GM23338 (cell line): ENCODE data around the gene DGKB. TPM values are rescaled to one million over a fixed set of nuclear protein-coding genes. Genes with fewer than 3 reads are reported as not detected.

ENCODE experiments used
- ATAC-seq: fragments of 200-7000 bp; cut with Tn5 transposase; 3 replicates; pipeline ENCODE4 v1.9.1; 2020
- DNase-seq: peaks from one replicate; pipeline ENCODE4 v3.0.0-alpha.2; 2015; ENCODE audit warnings: low spot score
- H2AFZ ChIP-seq: fragments of 200-600 bp; sonication (generic); 2 replicates; pipeline ENCODE4 v1.8.0; 2016; ENCODE audit warnings: antibody characterized with exemption, mild to moderate bottlenecking, moderate library complexity
- H3F3A ChIP-seq: fragments of 200-600 bp; sonication (generic); replicated peaks from 2 replicates; pipeline ENCODE4 v1.8.0; 2017; ENCODE audit warnings: antibody characterized with exemption, mixed run types, low read depth
- H3K27ac ChIP-seq: fragments of 200-600 bp; sonication (generic); 2 replicates; pipeline ENCODE4 v1.6.1; 2016; ENCODE audit warnings: low read depth
- H3K27me3 ChIP-seq: fragments of 200-600 bp; sonication (generic); 2 replicates; pipeline ENCODE4 v1.8.0; 2016; ENCODE audit warnings: mild to moderate bottlenecking, mixed run types, moderate library complexity; ENCODE audit not compliant: insufficient read depth
- H3K36me3 ChIP-seq: fragments of 200-600 bp; sonication (generic); 2 replicates; pipeline ENCODE4 v1.8.0; 2016; ENCODE audit warnings: mild to moderate bottlenecking; ENCODE audit not compliant: insufficient read depth
- H3K4me1 ChIP-seq: fragments of 200-600 bp; sonication (generic); 2 replicates; pipeline ENCODE4 v1.8.0; 2016; ENCODE audit warnings: mild to moderate bottlenecking, moderate library complexity; ENCODE audit not compliant: insufficient read depth
- H3K4me2 ChIP-seq: fragments of 200-600 bp; sonication (generic); 2 replicates; pipeline ENCODE4 v1.7.1; 2017; ENCODE audit warnings: mixed run types
- H3K4me3 ChIP-seq: fragments of 200-600 bp; sonication (generic); 2 replicates; pipeline ENCODE4 v1.6.1; 2016; ENCODE audit warnings: mixed run types
- H3K79me2 ChIP-seq: fragments of 200-600 bp; sonication (generic); replicated peaks from 2 replicates; pipeline ENCODE4 v1.8.0; 2017; ENCODE audit warnings: mild to moderate bottlenecking; ENCODE audit not compliant: insufficient read depth
- H3K9me2 ChIP-seq: fragments of 200-600 bp; sonication (generic); 2 replicates; pipeline ENCODE4 v1.8.0; 2017; ENCODE audit not compliant: insufficient read depth
- H4K20me1 ChIP-seq: fragments of 200-600 bp; sonication (generic); replicated peaks from 2 replicates; pipeline ENCODE4 v1.8.0; 2017; ENCODE audit warnings: mild to moderate bottlenecking; ENCODE audit not compliant: insufficient read depth
- H3K27ac Mint-ChIP-seq: 2 replicates; pipeline ENCODE4 v1.8.0; 2020; ENCODE audit warnings: inconsistent platforms, mild to moderate bottlenecking, moderate library complexity, mixed read lengths
- H3K27me3 Mint-ChIP-seq: 3 replicates; pipeline ENCODE4 v1.8.0; 2022; ENCODE audit warnings: low read depth, mild to moderate bottlenecking, moderate library complexity, mixed read lengths, inconsistent platforms; ENCODE audit not compliant: insufficient read depth, poor library complexity
- H3K36me3 Mint-ChIP-seq: 3 replicates; pipeline ENCODE4 v1.8.0; 2021; ENCODE audit warnings: low read depth, mild to moderate bottlenecking, inconsistent platforms, moderate library complexity, mixed read lengths
- H3K4me1 Mint-ChIP-seq: 3 replicates; pipeline ENCODE4 v1.8.0; 2020; ENCODE audit warnings: mild to moderate bottlenecking, inconsistent platforms, mixed read lengths
- H3K4me3 Mint-ChIP-seq: 3 replicates; pipeline ENCODE4 v1.8.0; 2021; ENCODE audit warnings: moderate library complexity, mild to moderate bottlenecking, inconsistent platforms, mixed read lengths
- H3K9me3 Mint-ChIP-seq: 3 replicates; pipeline ENCODE4 v1.8.0; 2020; ENCODE audit warnings: moderate library complexity, mild to moderate bottlenecking, inconsistent platforms, mixed read lengths
- EZH2 ChIP-seq: fragments of 200-600 bp; sonication (generic); IDR thresholded peaks from one replicate; pipeline ENCODE4 v1.8.0; 2017; ENCODE audit warnings: antibody characterized with exemption, mild to moderate bottlenecking, low read depth; ENCODE audit not compliant: unreplicated experiment
- JUNB ChIP-seq: IDR thresholded peaks from one replicate; pipeline ENCODE4 v1.6.1; 2016; ENCODE audit warnings: antibody characterized with exemption; ENCODE audit not compliant: unreplicated experiment
- NANOG ChIP-seq: IDR thresholded peaks from 2 replicates; pipeline ENCODE4 v1.6.1; 2016; ENCODE audit warnings: antibody characterized with exemption, borderline replicate concordance
- POLR2AphosphoS5 ChIP-seq: IDR thresholded peaks from 2 replicates; pipeline ENCODE4 v1.6.1; 2016; ENCODE audit warnings: antibody characterized with exemption, low read depth
- STAT1 ChIP-seq: IDR thresholded peaks from one replicate; pipeline ENCODE4 v1.6.1; 2016; ENCODE audit warnings: antibody characterized with exemption; ENCODE audit not compliant: unreplicated experiment
- ZNF331 ChIP-seq: fragments of 250-450 bp; sonication (Bioruptor Pico); IDR thresholded peaks from 2 replicates; pipeline ENCODE4 v1.5.0; 2020; ENCODE audit warnings: low read depth, mild to moderate bottlenecking, moderate library complexity
- polyA plus RNA-seq: library from polyadenylated mRNA; unstranded; fragments of >200 nt; fragmentation: Nextera tagmentation; extraction: Ambion mirVana; gene quantifications from 2 replicates; pipeline ENCODE4 v1.2.1, GENCODE V29; 2016
- total RNA-seq: library from RNA; depleted of rRNA; stranded (reverse); fragments of >200 nt; shearing (Covaris generic); gene quantifications from 2 replicates; pipeline ENCODE4 v1.2.3, GENCODE V29; 2014
- TF ChIP-seq, protein P1 (sequence below): IDR thresholded peaks from 2 replicates; pipeline ENCODE4 v1.6.1; 2016; ENCODE audit warnings: antibody characterized with exemption
- TF ChIP-seq, protein P2 (sequence below), 2 experiments: fragments of 200-600 bp in 1 of 2; sonication (generic) in 1 of 2; conservative IDR thresholded peaks; 2 replicates each; pipeline versions ENCODE4 v1.5.1 to v1.6.1; 2016 to 2017; ENCODE audit warnings: antibody characterized with exemption in 2 of 2, low read depth in 2 of 2, mild to moderate bottlenecking in 2 of 2, moderate library complexity in 1 of 2
- TF ChIP-seq, protein P3 (sequence below): fragments of 250-450 bp; sonication (Bioruptor Pico); IDR thresholded peaks from 2 replicates; pipeline ENCODE4 v1.5.0; 2020; ENCODE audit warnings: mild to moderate bottlenecking, moderate library complexity
- TF ChIP-seq, protein P4 (sequence below): IDR thresholded peaks from one replicate; pipeline ENCODE4 v1.6.1; 2018; ENCODE audit warnings: antibody characterized with exemption; ENCODE audit not compliant: unreplicated experiment

The DGKB gene
- total and polyA plus RNA-seq, 2 experiments from 2014 or later = 4.8 to 11.5 TPM

DNA sequence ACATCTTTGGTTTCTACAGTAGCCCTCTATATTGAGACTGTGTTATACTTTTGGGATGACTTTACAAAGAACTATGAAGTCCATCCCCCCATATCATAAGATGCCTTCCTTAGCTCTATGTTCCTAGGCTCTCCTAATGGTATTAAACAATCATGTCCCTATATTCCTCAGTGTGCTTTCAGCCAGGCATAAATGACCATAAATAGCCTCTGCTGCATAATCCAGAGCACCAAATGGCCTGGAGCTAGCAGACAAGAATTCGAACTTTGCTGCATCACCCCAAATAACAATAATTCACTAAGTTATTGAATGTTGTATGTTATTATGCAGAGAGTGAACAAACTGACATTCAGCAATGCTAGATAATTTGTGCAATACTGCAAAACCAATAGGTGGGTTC lies 405.2 kb downstream of the DGKB start:
- H3K27me3 Mint-ChIP-seq = no peaks in the 10 kb centered on the region
- DNase-seq = no peak
- H3K27ac ChIP-seq = no peak overlapping the region
- no peak overlapping the region for H3K4me2 ChIP-seq
- H3K27ac Mint-ChIP-seq = no peak overlapping the region
- H3K27me3 ChIP-seq = no peaks in the 10 kb centered on the region
- no peaks in the 10 kb centered on the region; the same call in 2 of the 3 replicates for H3K36me3 Mint-ChIP-seq
- no peak overlapping the region for H2AFZ ChIP-seq
- no peak overlapping the region for H3K4me3 Mint-ChIP-seq
- TF ChIP-seq ZNF331 (CRISPR knock-in tag) (no peak), EZH2 (no peak), JUNB (no peak)
- no peak overlapping the region for H3K4me3 ChIP-seq
- H3K36me3 ChIP-seq = no peaks in the 10 kb centered on the region
- H3F3A ChIP-seq = no peaks in the 10 kb centered on the region
- H4K20me1 ChIP-seq = no peaks in the 10 kb centered on the region
- H3K9me3 Mint-ChIP-seq = peaks cover 3% of the 10 kb centered on the region; the same call in 1 of the 3 replicates
- no peaks in the 10 kb centered on the region for H3K4me1 Mint-ChIP-seq
- no peaks in the 10 kb centered on the region for H3K4me1 ChIP-seq
- no peaks in the 10 kb centered on the region for H3K9me2 ChIP-seq
- H3K79me2 ChIP-seq = no peaks in the 10 kb centered on the region
- ATAC-seq = no peak

DNA sequence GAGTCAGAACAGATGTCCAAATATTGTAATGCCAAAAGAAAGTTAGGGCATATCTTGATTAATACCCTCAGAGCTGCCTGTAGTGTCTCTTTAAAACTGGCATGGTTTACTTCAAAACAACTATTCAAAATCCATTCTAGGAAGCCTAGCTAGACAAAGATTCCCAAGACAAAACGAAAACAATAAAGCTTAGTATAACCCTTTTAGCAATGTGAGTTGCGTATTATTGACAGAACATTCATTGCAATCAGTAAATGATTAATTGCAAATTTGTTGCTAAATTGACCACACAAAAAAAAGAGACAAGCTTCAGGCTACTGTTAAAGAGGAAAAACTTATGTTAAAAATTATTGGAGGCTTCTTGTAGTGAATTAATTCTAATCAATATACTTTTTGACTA lies 406.9 kb downstream of the DGKB start:
- Histone ChIP-seq H3K4me2 (no peak overlapping the region), H3K27ac (no peak overlapping the region), H3K4me1 (no peaks in the 10 kb centered on the region), H3F3A (no peaks in the 10 kb centered on the region), H2AFZ (no peak overlapping the region), H4K20me1 (no peaks in the 10 kb centered on the region), H3K36me3 (no peaks in the 10 kb centered on the region), H3K9me2 (no peaks in the 10 kb centered on the region), H3K4me3 (no peak overlapping the region), H3K79me2 (no peaks in the 10 kb centered on the region), H3K27me3 (no peaks in the 10 kb centered on the region)
- H3K36me3 Mint-ChIP-seq = no peaks in the 10 kb centered on the region
- H3K4me3 Mint-ChIP-seq = no peak overlapping the region
- no peaks in the 10 kb centered on the region for H3K27me3 Mint-ChIP-seq
- no peak overlapping the region for H3K27ac Mint-ChIP-seq
- H3K9me3 Mint-ChIP-seq = no peaks in the 10 kb centered on the region
- no peaks in the 10 kb centered on the region for H3K4me1 Mint-ChIP-seq
- no peak for ATAC-seq
- no peak for DNase-seq
- TF ChIP-seq EZH2 (no peak), JUNB (no peak), POLR2AphosphoS5 (no peak), NANOG (no peak), STAT1 (no peak)
- TF ChIP-seq, protein P1, sequence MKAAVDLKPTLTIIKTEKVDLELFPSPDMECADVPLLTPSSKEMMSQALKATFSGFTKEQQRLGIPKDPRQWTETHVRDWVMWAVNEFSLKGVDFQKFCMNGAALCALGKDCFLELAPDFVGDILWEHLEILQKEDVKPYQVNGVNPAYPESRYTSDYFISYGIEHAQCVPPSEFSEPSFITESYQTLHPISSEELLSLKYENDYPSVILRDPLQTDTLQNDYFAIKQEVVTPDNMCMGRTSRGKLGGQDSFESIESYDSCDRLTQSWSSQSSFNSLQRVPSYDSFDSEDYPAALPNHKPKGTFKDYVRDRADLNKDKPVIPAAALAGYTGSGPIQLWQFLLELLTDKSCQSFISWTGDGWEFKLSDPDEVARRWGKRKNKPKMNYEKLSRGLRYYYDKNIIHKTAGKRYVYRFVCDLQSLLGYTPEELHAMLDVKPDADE = no peak
- TF ChIP-seq, protein P2, sequence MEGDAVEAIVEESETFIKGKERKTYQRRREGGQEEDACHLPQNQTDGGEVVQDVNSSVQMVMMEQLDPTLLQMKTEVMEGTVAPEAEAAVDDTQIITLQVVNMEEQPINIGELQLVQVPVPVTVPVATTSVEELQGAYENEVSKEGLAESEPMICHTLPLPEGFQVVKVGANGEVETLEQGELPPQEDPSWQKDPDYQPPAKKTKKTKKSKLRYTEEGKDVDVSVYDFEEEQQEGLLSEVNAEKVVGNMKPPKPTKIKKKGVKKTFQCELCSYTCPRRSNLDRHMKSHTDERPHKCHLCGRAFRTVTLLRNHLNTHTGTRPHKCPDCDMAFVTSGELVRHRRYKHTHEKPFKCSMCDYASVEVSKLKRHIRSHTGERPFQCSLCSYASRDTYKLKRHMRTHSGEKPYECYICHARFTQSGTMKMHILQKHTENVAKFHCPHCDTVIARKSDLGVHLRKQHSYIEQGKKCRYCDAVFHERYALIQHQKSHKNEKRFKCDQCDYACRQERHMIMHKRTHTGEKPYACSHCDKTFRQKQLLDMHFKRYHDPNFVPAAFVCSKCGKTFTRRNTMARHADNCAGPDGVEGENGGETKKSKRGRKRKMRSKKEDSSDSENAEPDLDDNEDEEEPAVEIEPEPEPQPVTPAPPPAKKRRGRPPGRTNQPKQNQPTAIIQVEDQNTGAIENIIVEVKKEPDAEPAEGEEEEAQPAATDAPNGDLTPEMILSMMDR (conservative IDR thresholded peaks at IDR 0.05; ENCODE audit: low read depth in 2 of 2) = no peak
- TF ChIP-seq, protein P3, sequence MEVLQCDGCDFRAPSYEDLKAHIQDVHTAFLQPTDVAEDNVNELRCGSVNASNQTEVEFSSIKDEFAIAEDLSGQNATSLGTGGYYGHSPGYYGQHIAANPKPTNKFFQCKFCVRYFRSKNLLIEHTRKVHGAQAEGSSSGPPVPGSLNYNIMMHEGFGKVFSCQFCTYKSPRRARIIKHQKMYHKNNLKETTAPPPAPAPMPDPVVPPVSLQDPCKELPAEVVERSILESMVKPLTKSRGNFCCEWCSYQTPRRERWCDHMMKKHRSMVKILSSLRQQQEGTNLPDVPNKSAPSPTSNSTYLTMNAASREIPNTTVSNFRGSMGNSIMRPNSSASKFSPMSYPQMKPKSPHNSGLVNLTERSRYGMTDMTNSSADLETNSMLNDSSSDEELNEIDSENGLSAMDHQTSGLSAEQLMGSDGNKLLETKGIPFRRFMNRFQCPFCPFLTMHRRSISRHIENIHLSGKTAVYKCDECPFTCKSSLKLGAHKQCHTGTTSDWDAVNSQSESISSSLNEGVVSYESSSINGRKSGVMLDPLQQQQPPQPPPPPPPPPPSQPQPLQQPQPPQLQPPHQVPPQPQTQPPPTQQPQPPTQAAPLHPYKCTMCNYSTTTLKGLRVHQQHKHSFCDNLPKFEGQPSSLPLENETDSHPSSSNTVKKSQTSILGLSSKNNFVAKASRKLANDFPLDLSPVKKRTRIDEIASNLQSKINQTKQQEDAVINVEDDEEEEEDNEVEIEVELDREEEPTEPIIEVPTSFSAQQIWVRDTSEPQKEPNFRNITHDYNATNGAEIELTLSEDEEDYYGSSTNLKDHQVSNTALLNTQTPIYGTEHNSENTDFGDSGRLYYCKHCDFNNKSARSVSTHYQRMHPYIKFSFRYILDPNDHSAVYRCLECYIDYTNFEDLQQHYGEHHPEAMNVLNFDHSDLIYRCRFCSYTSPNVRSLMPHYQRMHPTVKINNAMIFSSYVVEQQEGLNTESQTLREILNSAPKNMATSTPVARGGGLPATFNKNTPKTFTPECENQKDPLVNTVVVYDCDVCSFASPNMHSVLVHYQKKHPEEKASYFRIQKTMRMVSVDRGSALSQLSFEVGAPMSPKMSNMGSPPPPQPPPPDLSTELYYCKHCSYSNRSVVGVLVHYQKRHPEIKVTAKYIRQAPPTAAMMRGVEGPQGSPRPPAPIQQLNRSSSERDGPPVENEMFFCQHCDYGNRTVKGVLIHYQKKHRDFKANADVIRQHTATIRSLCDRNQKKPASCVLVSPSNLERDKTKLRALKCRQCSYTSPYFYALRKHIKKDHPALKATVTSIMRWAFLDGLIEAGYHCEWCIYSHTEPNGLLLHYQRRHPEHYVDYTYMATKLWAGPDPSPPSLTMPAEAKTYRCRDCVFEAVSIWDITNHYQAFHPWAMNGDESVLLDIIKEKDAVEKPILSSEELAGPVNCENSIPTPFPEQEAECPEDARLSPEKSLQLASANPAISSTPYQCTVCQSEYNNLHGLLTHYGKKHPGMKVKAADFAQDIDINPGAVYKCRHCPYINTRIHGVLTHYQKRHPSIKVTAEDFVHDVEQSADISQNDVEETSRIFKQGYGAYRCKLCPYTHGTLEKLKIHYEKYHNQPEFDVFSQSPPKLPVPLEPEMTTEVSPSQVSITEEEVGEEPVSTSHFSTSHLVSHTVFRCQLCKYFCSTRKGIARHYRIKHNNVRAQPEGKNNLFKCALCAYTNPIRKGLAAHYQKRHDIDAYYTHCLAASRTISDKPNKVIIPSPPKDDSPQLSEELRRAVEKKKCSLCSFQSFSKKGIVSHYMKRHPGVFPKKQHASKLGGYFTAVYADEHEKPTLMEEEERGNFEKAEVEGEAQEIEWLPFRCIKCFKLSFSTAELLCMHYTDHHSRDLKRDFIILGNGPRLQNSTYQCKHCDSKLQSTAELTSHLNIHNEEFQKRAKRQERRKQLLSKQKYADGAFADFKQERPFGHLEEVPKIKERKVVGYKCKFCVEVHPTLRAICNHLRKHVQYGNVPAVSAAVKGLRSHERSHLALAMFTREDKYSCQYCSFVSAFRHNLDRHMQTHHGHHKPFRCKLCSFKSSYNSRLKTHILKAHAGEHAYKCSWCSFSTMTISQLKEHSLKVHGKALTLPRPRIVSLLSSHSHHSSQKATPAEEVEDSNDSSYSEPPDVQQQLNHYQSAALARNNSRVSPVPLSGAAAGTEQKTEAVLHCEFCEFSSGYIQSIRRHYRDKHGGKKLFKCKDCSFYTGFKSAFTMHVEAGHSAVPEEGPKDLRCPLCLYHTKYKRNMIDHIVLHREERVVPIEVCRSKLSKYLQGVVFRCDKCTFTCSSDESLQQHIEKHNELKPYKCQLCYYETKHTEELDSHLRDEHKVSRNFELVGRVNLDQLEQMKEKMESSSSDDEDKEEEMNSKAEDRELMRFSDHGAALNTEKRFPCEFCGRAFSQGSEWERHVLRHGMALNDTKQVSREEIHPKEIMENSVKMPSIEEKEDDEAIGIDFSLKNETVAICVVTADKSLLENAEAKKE (CRISPR knock-in tag) = no peak
- TF ChIP-seq, protein P4, sequence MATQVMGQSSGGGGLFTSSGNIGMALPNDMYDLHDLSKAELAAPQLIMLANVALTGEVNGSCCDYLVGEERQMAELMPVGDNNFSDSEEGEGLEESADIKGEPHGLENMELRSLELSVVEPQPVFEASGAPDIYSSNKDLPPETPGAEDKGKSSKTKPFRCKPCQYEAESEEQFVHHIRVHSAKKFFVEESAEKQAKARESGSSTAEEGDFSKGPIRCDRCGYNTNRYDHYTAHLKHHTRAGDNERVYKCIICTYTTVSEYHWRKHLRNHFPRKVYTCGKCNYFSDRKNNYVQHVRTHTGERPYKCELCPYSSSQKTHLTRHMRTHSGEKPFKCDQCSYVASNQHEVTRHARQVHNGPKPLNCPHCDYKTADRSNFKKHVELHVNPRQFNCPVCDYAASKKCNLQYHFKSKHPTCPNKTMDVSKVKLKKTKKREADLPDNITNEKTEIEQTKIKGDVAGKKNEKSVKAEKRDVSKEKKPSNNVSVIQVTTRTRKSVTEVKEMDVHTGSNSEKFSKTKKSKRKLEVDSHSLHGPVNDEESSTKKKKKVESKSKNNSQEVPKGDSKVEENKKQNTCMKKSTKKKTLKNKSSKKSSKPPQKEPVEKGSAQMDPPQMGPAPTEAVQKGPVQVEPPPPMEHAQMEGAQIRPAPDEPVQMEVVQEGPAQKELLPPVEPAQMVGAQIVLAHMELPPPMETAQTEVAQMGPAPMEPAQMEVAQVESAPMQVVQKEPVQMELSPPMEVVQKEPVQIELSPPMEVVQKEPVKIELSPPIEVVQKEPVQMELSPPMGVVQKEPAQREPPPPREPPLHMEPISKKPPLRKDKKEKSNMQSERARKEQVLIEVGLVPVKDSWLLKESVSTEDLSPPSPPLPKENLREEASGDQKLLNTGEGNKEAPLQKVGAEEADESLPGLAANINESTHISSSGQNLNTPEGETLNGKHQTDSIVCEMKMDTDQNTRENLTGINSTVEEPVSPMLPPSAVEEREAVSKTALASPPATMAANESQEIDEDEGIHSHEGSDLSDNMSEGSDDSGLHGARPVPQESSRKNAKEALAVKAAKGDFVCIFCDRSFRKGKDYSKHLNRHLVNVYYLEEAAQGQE = no peak
